ENCODE results near the gene SEPTIN7. TPM values are rescaled to one million over a fixed set of nuclear protein-coding genes. Genes with fewer than 3 reads are reported as not detected.

Gene SEPTIN7
- total and polyA plus RNA-seq, 2 of the 4 experiments (the other 2 are of a cell fraction) = 150 to 239 TPM

- H3K27ac ChIP-seq (ENCODE audit: insufficient read depth, low read length) = no peak overlapping the region
- H3K27me3 ChIP-seq (ENCODE audit: control insufficient read depth, insufficient read depth, low read length) = no peaks in the 10 kb centered on the region
- ATAC-seq (ENCODE audit: low read depth) = no peak
- H3K23ac ChIP-seq (ENCODE audit: low read depth, low read length) = no peak overlapping the region
- POLR2A ChIA-PET (ENCODE audit: unreplicated experiment) = no interaction called here
- no peak overlapping the region for H3K4me2 ChIP-seq (ENCODE audit: low read depth, low read length)
- in situ Hi-C loops (cut with MboI; ENCODE audit: low sequenced_read_pairs) = no loop called here
- no peak overlapping the region for H4K8ac ChIP-seq (ENCODE audit: low read depth in 2 of 2, low read length in 2 of 2)
- WGBS, 2 experiments (ENCODE audit: extremely low coverage in 2 of 2, insufficient read length in 1 of 2) = no CpG with 5 or more reads among the region's 2 CpGs
- H2BK5ac ChIP-seq (ENCODE audit: low read depth, low read length, poor library complexity, severe bottlenecking) = no peak overlapping the region
- H2AK9ac ChIP-seq (replicated peaks; ENCODE audit: low read depth, low read length, poor library complexity) = no peak overlapping the region
- no peaks in the 10 kb centered on the region for H3K36me3 ChIP-seq (ENCODE audit: control insufficient read depth, insufficient read depth, low read length)
- BruUV-seq (replicated peaks) = no TSS peak
- dilution Hi-C loops (cut with HindIII; ENCODE audit: low sequenced_read_pairs, unreplicated experiment) = no loop called here
- H4K91ac ChIP-seq (ENCODE audit: insufficient read depth, low read depth, low read length) = no peak overlapping the region
- H4K20me1 ChIP-seq (ENCODE audit: insufficient read depth, low read length) = peaks cover 91% of the 10 kb centered on the region
- no peak for DNase-seq
- H2AFZ ChIP-seq (replicated peaks; ENCODE audit: low read length, poor library complexity) = no peak overlapping the region
- H2BK120ac ChIP-seq (ENCODE audit: low read depth, low read length) = no peak overlapping the region
- peaks cover 0 to 23% of the 10 kb centered on the region in 2 experiments; a peak in 2 of 4 replicates for H3K79me1 ChIP-seq (ENCODE audit: low read depth in 1 of 2, low read length in 2 of 2)
- H2BK20ac ChIP-seq (ENCODE audit: low read depth, low read length) = no peak overlapping the region
- TF ChIP-seq NFE2L2 (IDR thresholded peaks at IDR 0.05; ENCODE audit: low read depth, low read length) = no peak
- TF ChIP-seq CEBPB (IDR thresholded peaks at IDR 0.05; ENCODE audit: low read depth, low read length) = no peak
- no peak for TF ChIP-seq CHD1 (IDR thresholded peaks at IDR 0.05; ENCODE audit: low read depth, low read length)
- TF ChIP-seq POLR2A (IDR thresholded peaks at IDR 0.05; ENCODE audit: low read depth, low read length) = no peak
- TF ChIP-seq SMC3 (IDR thresholded peaks at IDR 0.05; ENCODE audit: low read depth, low read length) = no peak
- no peak overlapping the region for H4K5ac ChIP-seq (ENCODE audit: low read depth, low read length)
- CTCF ChIA-PET = no interaction called here
- no peak overlapping the region for H3K56ac ChIP-seq (ENCODE audit: extremely low read depth, insufficient read depth, low read length)
- intact Hi-C loops (cut with micrococcal nuclease) = no loop called here
- H3K9me3 ChIP-seq (ENCODE audit: control insufficient read depth, insufficient read depth, low read length) = no peaks in the 10 kb centered on the region
- no peak overlapping the region for H3K14ac ChIP-seq (replicated peaks; ENCODE audit: low read depth, low read length)
- H3K4me1 ChIP-seq (ENCODE audit: control insufficient read depth, insufficient read depth, low read length) = peaks cover 4% of the 10 kb centered on the region; the same call in 1 of the 2 replicates
- H3K4me3 ChIP-seq (ENCODE audit: insufficient read depth, low read depth, low read length) = no peak overlapping the region
- no peaks in the 10 kb centered on the region for H3K9me1 ChIP-seq (ENCODE audit: insufficient read depth, low read length)
- no peak overlapping the region for H3K18ac ChIP-seq (ENCODE audit: low read depth, low read length)
- no peak overlapping the region for H3K9ac ChIP-seq (ENCODE audit: low read depth, low read length)
- no peak overlapping the region for H2AK5ac ChIP-seq (ENCODE audit: low read depth, low read length)
- H2BK15ac ChIP-seq (ENCODE audit: low read depth, low read length) = no peak overlapping the region
- no peak overlapping the region for H3K4ac ChIP-seq (ENCODE audit: low read depth, low read length)
Measured at GRCh38 chr7:35817181-35817580, 16.3 kb downstream of the SEPTIN7 start.
